H1 (cell line): ENCODE data around the gene SLX4.

Source experiments
- CEBPB ChIP-seq: IDR thresholded peaks from 2 replicates; pipeline ENCODE4 v1.6.1; 2012; ENCODE audit warnings: low read depth, low read length
- CREB1 ChIP-seq: IDR thresholded peaks from 2 replicates; pipeline ENCODE4 v1.6.1; 2012; ENCODE audit warnings: inconsistent platforms
- EGR1 ChIP-seq: IDR thresholded peaks from 2 replicates; pipeline ENCODE4 v1.6.1; 2011; ENCODE audit warnings: low read depth, low read length, borderline replicate concordance
- EZH2 ChIP-seq: fragments of 200-600 bp; sonication (generic); IDR thresholded peaks from 2 replicates; pipeline ENCODE4 v1.7.1; 2012; ENCODE audit warnings: low read depth, mild to moderate bottlenecking, moderate library complexity, low read length, inconsistent platforms; ENCODE audit not compliant: severe bottlenecking
- POLR2A ChIP-seq, 2 experiments: IDR thresholded peaks; 1 replicate in 1 of 2; 2 replicates in 1 of 2; pipeline ENCODE4 v1.6.1; 2011; ENCODE audit warnings: low read depth in 2 of 2, low read length in 2 of 2, mild to moderate bottlenecking in 2 of 2; ENCODE audit errors: control extremely low read depth in 1 of 2
- RAD21 ChIP-seq, 2 experiments: IDR thresholded peaks in 1 of 2; conservative IDR thresholded peaks in 1 of 2; 2 replicates each; pipeline ENCODE4 v1.6.1; 2011; ENCODE audit warnings: low read depth in 2 of 2, low read length in 2 of 2, improper control_type of control experiment in 1 of 2, inconsistent platforms in 1 of 2, mild to moderate bottlenecking in 1 of 2, moderate library complexity in 1 of 2
- SUZ12 ChIP-seq: fragments of 200-600 bp; sonication (generic); IDR thresholded peaks from 2 replicates; pipeline ENCODE4 v1.6.1; 2012; ENCODE audit warnings: mild to moderate bottlenecking, inconsistent platforms, low read length, moderate library complexity, mixed read lengths

DNA sequence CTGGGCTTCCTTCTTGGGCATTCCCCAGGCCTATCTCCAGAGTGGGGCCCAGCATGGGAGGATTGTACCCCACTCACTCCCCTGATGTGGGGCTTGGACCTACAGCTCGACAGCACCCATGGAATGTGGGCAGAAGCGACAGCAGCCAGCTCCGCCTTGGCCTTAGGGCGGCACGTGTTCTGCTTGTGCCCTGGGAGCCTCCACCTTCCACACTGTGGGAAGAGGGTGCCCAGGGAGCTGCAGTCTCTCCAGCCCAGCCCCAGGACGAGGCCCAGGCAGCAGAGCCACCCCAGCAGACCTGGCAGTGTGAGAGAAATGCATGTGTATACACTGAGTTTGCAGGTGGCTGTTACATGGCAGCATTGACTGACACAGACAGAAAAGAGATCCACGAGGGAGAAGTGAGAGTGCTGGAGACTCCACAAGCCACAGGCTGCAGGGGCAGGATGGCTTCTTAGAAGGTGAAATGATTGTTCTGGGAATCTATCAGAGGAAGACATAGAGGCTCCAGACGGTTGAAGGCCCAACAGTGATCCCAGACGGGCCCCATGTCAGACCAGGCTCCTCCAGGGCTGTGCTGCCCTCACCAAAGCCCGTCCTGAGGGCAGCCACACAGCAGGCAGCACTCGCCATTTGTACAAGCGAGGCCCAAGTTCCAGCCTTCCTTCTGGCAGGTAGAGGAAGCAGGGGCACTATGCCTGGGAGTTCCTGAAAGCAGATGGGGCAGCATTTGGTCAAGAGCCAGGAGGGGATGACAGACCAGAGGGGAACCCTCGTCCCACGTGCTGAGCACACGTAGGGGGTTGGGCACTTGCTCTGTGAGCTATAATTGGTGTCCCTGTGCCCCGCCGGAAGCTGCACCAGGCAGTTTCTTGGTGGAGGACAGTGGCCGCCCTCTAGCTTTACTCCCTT lies 40.3 kb upstream of the SLX4 start:
- TF ChIP-seq RAD21 (IDR thresholded peaks at IDR 0.05 in 1 of 2, conservative IDR thresholded peaks at IDR 0.05 in 1 of 2; ENCODE audit: low read depth in 2 of 2, low read length in 2 of 2): no peak
- no peak for TF ChIP-seq POLR2A (IDR thresholded peaks at IDR 0.05; ENCODE audit: control extremely low read depth in 1 of 2, low read depth in 2 of 2, low read length in 2 of 2)
- TF ChIP-seq EZH2: no peak
- no peak for TF ChIP-seq SUZ12
- no peak for TF ChIP-seq CEBPB
- no peak for TF ChIP-seq CREB1
- no peak for TF ChIP-seq EGR1
